ENCODE results near the gene RUFY3. TPM values are rescaled to one million over a fixed set of nuclear protein-coding genes. Genes with fewer than 3 reads are reported as not detected.
"Not testable (repeated sequence)": the region's sequence is repeated elsewhere in the genome, so short reads cannot be mapped to it uniquely, and the experiment has no call there.

The RUFY3 gene
- total RNA-seq (2014; rRNA removed; shearing (Covaris generic)) = 6.9 and 12.9 TPM in 2 replicates

GRCh38 chr4:70721747-70722146 is at the start of gene RUFY3:
Gene RUFY3 (plus strand): TSS chr4:70721964. CDS start chr4:70722574, 610 bp downstream.
- DNase-seq (ENCODE audit: low read depth) = peak; percentile 47

GRCh38 chr4:70674191-70674590 is 47.6 kb upstream of the RUFY3 start:
- no peak for DNase-seq (ENCODE audit: low read depth)

- no peak for DNase-seq (ENCODE audit: low read depth)
Observed at GRCh38 chr4:70674731-70675130, 47.0 kb upstream of the RUFY3 start.

GRCh38 chr4:70676554-70677090 is 45.1 kb upstream of the RUFY3 start:
- DNase-seq (ENCODE audit: low read depth) = no peak

GRCh38 chr4:70678383-70678999 is 43.3 kb upstream of the RUFY3 start:
- DNase-seq (ENCODE audit: low read depth) = no peak

GRCh38 chr4:70680934-70681333 is 40.8 kb upstream of the RUFY3 start:
- no peak for DNase-seq (ENCODE audit: low read depth)

GRCh38 chr4:70681704-70682103 is 40.1 kb upstream of the RUFY3 start:
- DNase-seq (ENCODE audit: low read depth) = no peak

GRCh38 chr4:70682142-70682541 is 39.6 kb upstream of the RUFY3 start:
- DNase-seq (ENCODE audit: low read depth) = not testable (repeated sequence)

- no peak for DNase-seq (ENCODE audit: low read depth)
Observed at GRCh38 chr4:70687392-70687791, 34.4 kb upstream of the RUFY3 start.

GRCh38 chr4:70687821-70688794 is 33.7 kb upstream of the RUFY3 start, which contains the start of gene UTP3:
Gene UTP3 (plus strand): TSS chr4:70688532. CDS start chr4:70688678, 146 bp downstream.
- peak; percentile 97 for DNase-seq (ENCODE audit: low read depth)

- DNase-seq (ENCODE audit: low read depth) = peak; percentile 10
Observed at GRCh38 chr4:70688795-70689231, 33.0 kb upstream of the RUFY3 start.

- no peak for DNase-seq (ENCODE audit: low read depth)
Observed at GRCh38 chr4:70691661-70692060, 30.1 kb upstream of the RUFY3 start.

- not testable (repeated sequence) for DNase-seq (ENCODE audit: low read depth)
Observed at GRCh38 chr4:70694633-70695032, 27.1 kb upstream of the RUFY3 start.

- DNase-seq (ENCODE audit: low read depth) = peak; percentile 32
Observed at GRCh38 chr4:70698435-70698834, 23.3 kb upstream of the RUFY3 start.

- no peak for DNase-seq (ENCODE audit: low read depth)
Observed at GRCh38 chr4:70700712-70701111, 21.1 kb upstream of the RUFY3 start.

GRCh38 chr4:70701271-70701670 is 20.5 kb upstream of the RUFY3 start:
- no peak for DNase-seq (ENCODE audit: low read depth)

GRCh38 chr4:70702592-70702991 is 19.2 kb upstream of the RUFY3 start:
- DNase-seq (ENCODE audit: low read depth) = not testable (repeated sequence)

GRCh38 chr4:70703619-70704214 is 18.0 kb upstream of the RUFY3 start:
- DNase-seq (ENCODE audit: low read depth) = peak; percentile 47

GRCh38 chr4:70704215-70704930 is 17.4 kb upstream of the RUFY3 start:
- peak; percentile 71 for DNase-seq (ENCODE audit: low read depth)

- no peak for DNase-seq (ENCODE audit: low read depth)
Observed at GRCh38 chr4:70704931-70705182, 16.9 kb upstream of the RUFY3 start.

- peak; percentile 85 for DNase-seq (ENCODE audit: low read depth)
Observed at GRCh38 chr4:70705183-70706043, 16.4 kb upstream of the RUFY3 start.
